GM20000 (cell line): Measurements from ENCODE around the gene TRIOBP.

ENCODE experiments used
- DNase-seq: peaks from one replicate; pipeline ENCODE4 v3.0.0; 2012; ENCODE audit warnings: low spot score
- TF ChIP-seq, protein P1 (sequence below): IDR thresholded peaks from 2 replicates; pipeline ENCODE4 v1.5.1; 2012; ENCODE audit warnings: mild to moderate bottlenecking, control low read depth; ENCODE audit errors: extremely low read depth, missing control alignments

The TRIOBP gene

DNA sequence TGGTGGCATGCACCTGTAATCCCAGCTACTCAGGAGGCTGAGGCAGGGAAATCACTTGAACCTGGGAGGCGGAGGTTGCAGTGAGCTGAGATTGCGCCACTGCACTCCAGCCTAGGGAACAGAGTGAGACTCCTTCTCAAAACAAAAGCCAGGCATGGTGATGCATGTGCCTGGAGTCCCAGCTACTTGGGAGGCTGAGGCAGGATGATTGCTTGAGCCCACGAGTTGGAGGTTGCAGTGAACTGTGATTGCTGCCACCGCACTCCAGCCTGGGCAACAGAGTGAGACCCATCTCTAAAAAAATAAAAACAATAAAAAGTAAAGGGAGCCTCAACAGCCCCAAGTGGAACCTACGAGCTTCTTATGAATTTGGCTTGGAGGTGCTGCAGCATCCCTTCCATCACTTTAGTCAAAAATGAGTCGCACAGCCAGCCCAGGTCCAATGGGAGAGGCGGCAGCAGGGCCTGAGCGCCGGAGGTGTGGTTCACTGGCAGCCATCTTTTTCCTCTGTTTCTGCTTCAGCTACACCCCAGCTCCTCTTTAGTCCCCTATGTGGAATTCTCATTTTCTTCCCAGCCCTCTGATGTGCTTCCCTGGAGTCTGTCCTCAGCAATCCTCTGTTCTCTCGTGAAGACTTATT is 81.6 kb downstream of the TRIOBP start:
- no peak for DNase-seq

DNA sequence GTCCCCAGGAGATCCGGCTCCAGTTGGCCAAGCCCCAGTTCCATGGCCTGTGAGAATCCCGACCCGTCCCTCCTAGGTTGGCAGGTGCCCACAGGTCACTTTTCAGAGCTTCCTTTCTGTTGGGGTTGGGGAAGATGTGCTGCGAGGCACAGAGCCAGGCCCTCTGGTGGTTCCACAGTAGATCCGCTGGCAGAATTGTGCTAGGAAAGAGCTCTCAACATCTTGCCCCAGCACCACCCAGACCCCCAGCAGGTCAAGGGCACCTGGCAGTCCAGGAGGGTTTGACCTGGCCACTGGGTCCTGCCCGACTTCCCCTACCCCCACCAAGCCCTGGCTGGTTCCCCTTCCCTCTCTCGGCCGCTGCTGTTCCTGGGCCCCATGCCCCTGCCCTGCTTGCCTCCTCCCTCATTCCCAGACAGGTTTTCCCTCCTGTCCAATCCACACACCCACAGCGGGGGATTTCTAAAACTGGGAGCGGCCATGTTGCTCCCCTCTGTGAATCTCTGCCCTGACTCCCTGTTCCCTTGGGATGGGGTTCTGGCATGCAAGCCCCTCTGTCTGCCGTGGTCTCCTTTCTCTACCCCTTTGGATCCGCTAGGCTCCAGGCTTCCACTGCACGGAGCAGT is 84.7 kb downstream of the TRIOBP start:
- TF ChIP-seq, protein P1, sequence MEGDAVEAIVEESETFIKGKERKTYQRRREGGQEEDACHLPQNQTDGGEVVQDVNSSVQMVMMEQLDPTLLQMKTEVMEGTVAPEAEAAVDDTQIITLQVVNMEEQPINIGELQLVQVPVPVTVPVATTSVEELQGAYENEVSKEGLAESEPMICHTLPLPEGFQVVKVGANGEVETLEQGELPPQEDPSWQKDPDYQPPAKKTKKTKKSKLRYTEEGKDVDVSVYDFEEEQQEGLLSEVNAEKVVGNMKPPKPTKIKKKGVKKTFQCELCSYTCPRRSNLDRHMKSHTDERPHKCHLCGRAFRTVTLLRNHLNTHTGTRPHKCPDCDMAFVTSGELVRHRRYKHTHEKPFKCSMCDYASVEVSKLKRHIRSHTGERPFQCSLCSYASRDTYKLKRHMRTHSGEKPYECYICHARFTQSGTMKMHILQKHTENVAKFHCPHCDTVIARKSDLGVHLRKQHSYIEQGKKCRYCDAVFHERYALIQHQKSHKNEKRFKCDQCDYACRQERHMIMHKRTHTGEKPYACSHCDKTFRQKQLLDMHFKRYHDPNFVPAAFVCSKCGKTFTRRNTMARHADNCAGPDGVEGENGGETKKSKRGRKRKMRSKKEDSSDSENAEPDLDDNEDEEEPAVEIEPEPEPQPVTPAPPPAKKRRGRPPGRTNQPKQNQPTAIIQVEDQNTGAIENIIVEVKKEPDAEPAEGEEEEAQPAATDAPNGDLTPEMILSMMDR = no peak
- DNase-seq = no peak

More for the DNA sequence above, 81.6 kb downstream of the TRIOBP start:
- TF ChIP-seq, protein P1 = no peak

DNA sequence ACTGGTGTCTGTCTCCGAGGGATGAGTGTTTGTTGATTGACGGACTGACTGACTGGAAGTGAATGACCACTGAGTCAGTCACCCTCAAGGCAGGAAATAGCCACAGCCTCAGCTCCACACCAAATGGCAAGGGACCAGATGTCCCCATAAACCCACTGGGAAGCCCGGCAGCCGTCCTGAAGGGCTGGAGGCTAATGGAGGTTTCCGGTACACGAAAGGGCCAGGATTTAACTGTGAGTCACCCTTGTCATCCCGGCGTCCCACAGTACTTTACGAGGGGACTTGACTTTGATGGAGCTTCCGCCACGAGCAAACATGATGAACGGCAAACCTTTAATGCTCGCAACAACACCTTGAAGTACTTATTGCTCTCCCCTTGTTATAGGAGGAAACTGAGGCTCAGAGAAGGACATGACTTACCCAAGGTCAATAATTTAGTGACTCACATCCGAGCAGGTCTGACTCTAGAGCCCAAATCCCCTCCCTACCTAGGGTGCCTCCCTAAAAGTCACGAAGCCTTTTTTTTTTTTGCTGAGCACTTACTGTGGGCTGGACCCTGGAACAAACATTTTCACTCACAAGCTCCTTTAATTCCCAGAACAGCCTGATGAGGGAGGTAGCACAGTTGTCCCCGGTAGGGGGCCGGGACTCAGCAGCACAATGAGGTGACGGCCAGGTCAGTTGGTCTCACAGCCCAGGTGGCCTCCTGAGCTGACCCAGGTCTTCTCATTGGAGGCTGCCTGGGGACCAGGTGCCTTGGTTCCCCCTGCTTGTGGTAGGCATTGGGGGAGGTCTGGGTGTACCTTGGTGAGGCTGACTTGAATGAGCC is 85.7 kb downstream of the TRIOBP start:
- TF ChIP-seq, protein P1 = no peak
- DNase-seq = no peak

DNA sequence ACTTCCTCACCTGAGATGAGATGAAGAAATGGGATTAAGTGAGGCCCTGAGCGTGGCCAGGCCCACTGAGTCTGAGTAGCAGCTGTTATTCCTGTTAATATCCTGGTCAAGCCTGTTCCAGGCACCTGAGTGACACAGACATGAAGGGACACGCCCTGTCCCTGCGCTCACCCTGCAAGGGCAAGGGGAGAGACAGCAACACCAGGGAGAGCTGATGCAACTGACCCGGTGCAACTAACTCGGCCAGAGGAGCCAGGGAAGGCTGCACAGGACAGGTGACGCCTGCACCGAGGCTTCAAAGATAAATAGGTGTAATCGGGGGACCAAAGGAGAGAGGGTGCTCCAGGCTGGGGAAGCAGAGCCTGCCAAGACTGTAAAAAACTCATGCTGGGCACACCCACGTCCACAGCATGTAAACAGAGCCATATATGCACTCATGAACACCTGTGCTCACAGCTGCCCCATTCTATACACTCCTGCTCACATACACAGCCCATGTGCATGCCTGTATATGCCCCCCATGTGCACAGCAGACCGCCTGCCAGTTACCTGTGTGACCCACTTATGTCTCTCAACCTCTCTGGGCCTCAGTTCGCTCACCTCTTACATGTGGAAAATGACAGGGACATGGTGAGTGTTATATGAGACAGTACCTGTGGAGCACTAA is 88.1 kb downstream of the TRIOBP start:
- TF ChIP-seq, protein P1 = no peak
- DNase-seq = no peak

DNA sequence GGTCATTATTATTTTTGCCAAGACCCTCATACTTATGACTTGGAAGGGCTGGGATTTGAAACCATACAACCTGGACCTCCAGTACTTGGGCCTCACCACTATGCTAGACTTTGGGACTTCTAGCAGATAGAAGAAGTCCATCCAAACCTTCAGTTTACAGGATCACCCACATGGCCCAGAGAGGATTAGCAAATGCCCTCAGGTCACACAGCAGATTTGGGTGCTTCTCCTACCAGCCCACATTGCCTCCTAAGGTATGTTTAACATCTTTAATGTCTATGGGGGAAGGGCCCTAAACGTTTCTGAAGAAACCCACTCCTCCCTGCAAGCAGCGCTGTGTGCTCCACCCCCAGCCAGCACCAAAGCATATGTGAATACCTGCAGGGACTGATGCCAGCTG is 93.4 kb downstream of the TRIOBP start:
- DNase-seq = no peak
- TF ChIP-seq, protein P1 = no peak

DNA sequence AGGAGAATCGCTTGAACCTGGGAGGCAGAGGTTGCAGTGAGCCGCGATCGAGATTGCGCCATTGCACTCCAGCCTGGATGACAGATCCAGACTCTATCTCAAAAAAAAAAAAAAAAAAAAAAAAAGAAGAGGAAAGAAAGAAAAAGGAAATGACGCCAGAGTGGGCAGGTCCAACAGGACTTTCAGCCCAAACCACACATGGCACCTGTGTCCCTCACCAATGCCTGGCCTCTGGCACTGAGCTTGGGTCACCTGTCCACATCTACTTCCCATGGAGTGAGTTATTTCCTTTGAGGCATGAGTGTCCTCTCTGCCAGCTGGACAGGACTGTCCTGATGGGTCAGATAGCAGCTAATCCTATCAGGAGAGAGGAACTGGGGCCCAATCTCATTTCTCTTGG is 95.6 kb downstream of the TRIOBP start:
- TF ChIP-seq, protein P1 = no peak
- no peak for DNase-seq
